Measurements from ENCODE around the gene EYA4. TPM values are rescaled to one million over a fixed set of nuclear protein-coding genes. Genes with fewer than 3 reads are reported as not detected.

The EYA4 gene
- total and polyA plus RNA-seq, 2 donors (not counting 3 experiments of a cell fraction or from before 2014, with no cell fraction given): not detected

- no peak for FAIRE-seq
- H3K4me1 ChIP-seq (ENCODE audit: control insufficient read depth, extremely low read depth, insufficient read depth, low read length): no peaks in the 10 kb centered on the region
- POLR2A ChIA-PET: no interaction called here
These were observed 195.5 kb downstream of the EYA4 start for GRCh38 chr6:133436652-133437051.

More at GRCh38 chr6:133436652-133437051, 195.5 kb downstream of the EYA4 start:
- Histone ChIP-seq H3K9ac (replicated peaks; ENCODE audit: extremely low read depth, insufficient read depth, low read length) (no peak overlapping the region), H3K36me3 (ENCODE audit: control insufficient read depth in 2 of 2, extremely low read depth in 1 of 2, insufficient read depth in 2 of 2, low read length in 2 of 2) (no peaks in the 10 kb centered on the region), H3K9me1 (replicated peaks; ENCODE audit: control insufficient read depth, extremely low read depth, insufficient read depth, low read length) (no peaks in the 10 kb centered on the region), H3K9me3 (replicated peaks; ENCODE audit: control insufficient read depth, insufficient read depth, low read length) (no peaks in the 10 kb centered on the region), H3K79me2 (ENCODE audit: control insufficient read depth, insufficient read depth, low read length) (no peaks in the 10 kb centered on the region), H3K27me3 (ENCODE audit: control insufficient read depth in 2 of 2, insufficient read depth in 2 of 2, low read length in 2 of 2) (no peaks in the 10 kb centered on the region), H2AFZ (ENCODE audit: low read depth, low read length) (no peak overlapping the region), H4K20me1 (replicated peaks; ENCODE audit: control insufficient read depth, extremely low read depth, insufficient read depth, low read length) (no peaks in the 10 kb centered on the region), H3K27ac (ENCODE audit: insufficient read depth, low read depth, low read length) (no peak overlapping the region), H3K4me2 (ENCODE audit: insufficient read depth, low read length) (no peak overlapping the region), H3K4me3 (replicated peaks in 1 of 3; ENCODE audit: insufficient read depth in 1 of 3, low read depth in 1 of 3, low read length in 3 of 3) (no peak overlapping the region)
- BruUV-seq (replicated peaks): no TSS peak
- no peak for TF ChIP-seq MAX (IDR thresholded peaks at IDR 0.05; ENCODE audit: insufficient read depth, insufficient read length)
- TF ChIP-seq GATA2 (IDR thresholded peaks at IDR 0.05; ENCODE audit: insufficient read depth, insufficient read length, low read depth, low read length): no peak
- no peak for TF ChIP-seq POLR2AphosphoS5 (IDR thresholded peaks at IDR 0.05; ENCODE audit: insufficient read depth, low read depth, low read length)
- TF ChIP-seq JUN (IDR thresholded peaks at IDR 0.05; ENCODE audit: borderline replicate concordance, insufficient read depth, insufficient read length, low read depth): no peak
- no peak for TF ChIP-seq POLR2A (IDR thresholded peaks at IDR 0.05; ENCODE audit: low read depth, low read length)
- no peak for TF ChIP-seq EZH2 (IDR thresholded peaks at IDR 0.05; ENCODE audit: borderline replicate concordance, low read depth, low read length, severe bottlenecking)
- no peak for TF ChIP-seq FOS (IDR thresholded peaks at IDR 0.05; ENCODE audit: borderline replicate concordance, insufficient read depth, low read length)
- no peak for TF ChIP-seq MYC (IDR thresholded peaks at IDR 0.05; ENCODE audit: low read depth, low read length)
- no peak for TF ChIP-seq CTCF (IDR thresholded peaks at IDR 0.05; ENCODE audit: extremely low read depth in 1 of 2, insufficient read depth in 1 of 2, low read depth in 1 of 2, low read length in 2 of 2)
- CTCF ChIA-PET: interaction anchor here (1.5 kb wide), 1 partner anchor 8 kb away, joined by 4 read pairs; no protein-coding TSS in a partner anchor
- dilution Hi-C loops (cut with MboI; ENCODE audit: extremely low pct_ligation_motif_present, low sequenced_read_pairs): no loop called here
- DNase-seq (ENCODE audit: low read depth, low spot score): no peak
- intact Hi-C loops (cut with micrococcal nuclease): no loop called here
